Right lung (tissue), 5 donors: ENCODE results near the gene PBXIP1. TPM values are rescaled to one million over a fixed set of nuclear protein-coding genes. Genes with fewer than 3 reads are reported as not detected.
"Not testable (repeated sequence)": the region's sequence is repeated elsewhere in the genome, so short reads cannot be mapped to it uniquely, and the experiment has no call there.

Experiments
- DNase-seq, 2 donors: peaks; one replicate each; pipeline ENCODE4 v3.0.0-alpha.2; 2013
- polyA plus RNA-seq, 5 donors: library from polyadenylated mRNA; unstranded; fragments of 120-200 nt; gene quantifications; one replicate each; pipeline versions ENCODE4 v1.2.1 to v1.2.3, GENCODE V29; 2013; ENCODE audit warnings: inconsistent platforms in 1 of 5, low replicate concordance in 1 of 5; ENCODE audit not compliant: insufficient read length in 5 of 5, insufficient read depth in 1 of 5

Gene PBXIP1
- polyA plus RNA-seq, 5 donors: 62.9 to 88.3 (median 77.0) TPM

- DNase-seq: peak; percentile 97 to 98
These were observed 18.6 kb downstream of the PBXIP1 start for GRCh38 chr1:154937085-154937987.

- peak; percentile 97 to 98 for DNase-seq
These were observed 19.3 kb downstream of the PBXIP1 start, which contains the start of gene PMVK for GRCh38 chr1:154936555-154937084. TSS of gene PMVK (minus strand) at chr1:154936719. CDS start at chr1:154936685, 34 bp downstream.

DNA sequence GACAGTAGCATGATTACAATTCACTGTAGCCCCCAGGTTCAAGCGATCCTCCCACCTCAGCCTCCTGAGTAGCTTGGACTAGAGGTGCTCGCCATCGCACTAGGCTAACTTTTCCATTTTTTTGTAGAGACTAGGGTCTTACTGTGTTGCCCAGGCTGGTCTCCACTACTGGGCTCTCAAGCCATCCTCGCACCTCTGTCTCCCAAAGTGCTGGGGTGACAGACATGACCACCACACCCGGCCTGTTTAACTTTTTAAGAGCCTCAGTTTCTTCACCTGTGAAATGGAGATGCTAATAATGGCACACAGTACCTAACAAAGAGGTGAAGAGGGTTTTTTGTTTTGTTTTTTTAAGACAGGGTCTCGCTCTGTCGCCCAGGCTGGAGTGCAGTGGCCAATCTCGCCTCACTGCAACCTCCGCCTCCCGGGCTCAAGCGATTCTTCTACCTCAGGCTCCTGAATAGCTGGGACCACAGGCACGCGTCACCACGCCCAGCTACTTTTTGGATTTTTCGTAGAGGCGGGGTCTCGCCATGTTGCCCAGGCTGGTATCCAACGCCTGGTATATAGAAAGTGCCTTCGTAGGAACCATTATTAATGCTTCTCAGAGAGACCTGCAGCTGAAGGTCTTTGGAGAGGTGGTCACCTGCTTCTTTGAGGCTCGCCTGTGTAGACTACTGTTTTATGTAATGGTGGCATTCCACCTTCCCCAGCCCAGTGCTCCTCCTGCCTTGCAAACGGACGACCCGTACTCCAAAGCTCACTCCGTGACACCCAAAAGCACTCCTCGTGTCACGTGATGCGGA, 19.9 kb downstream of the PBXIP1 start:
- DNase-seq: no peak

DNA sequence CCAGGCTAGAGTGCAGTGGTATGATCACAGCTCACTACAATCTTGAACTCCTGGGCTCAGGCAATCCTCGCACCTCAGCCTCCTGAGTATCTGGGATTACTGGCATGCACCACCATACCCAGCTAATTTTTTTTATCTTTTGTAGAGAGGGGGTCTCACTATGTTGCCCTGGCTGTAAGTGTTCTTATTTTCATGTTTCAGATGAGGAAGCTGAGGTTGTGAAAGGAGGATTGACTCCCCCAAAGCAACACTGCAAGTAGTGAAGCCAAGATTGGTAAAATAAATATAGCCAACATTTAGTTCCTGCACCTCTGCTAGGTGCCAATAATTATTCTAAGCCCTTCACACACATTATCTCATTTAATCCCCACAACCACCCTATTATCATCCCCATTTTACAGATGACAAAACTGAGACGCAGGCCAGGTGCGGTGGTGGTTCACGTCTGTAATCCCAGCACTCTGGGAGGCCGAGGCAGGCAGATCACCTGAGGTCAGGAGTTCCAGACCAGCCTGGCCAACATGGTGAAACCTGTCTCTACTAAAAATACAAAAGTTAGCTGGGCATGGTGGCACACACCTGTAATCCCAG, 21.4 kb downstream of the PBXIP1 start:
- DNase-seq: no peak

GRCh38 chr1:154931940-154932487, 23.9 kb downstream of the PBXIP1 start:
- no peak for DNase-seq

DNA sequence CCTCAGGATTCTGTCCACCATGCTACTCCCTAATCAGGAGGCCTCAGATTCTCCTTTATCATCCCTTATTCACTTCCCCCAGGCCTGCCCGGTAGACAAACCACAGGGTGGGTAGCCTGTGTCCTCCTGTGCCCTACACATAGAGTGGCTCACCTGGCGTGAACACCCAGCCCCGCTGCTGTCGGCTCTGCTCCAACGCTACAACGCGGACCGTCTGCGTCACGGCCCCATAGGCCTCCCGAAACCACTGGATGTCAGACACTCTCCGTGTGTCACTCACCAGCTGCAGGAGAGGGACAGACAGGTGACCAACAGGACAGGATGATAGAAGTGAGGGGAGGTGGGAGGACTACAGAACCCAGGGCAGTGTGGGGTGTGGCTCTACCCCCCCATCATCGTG, 29.7 kb downstream of the PBXIP1 start:
- DNase-seq: no peak

DNA sequence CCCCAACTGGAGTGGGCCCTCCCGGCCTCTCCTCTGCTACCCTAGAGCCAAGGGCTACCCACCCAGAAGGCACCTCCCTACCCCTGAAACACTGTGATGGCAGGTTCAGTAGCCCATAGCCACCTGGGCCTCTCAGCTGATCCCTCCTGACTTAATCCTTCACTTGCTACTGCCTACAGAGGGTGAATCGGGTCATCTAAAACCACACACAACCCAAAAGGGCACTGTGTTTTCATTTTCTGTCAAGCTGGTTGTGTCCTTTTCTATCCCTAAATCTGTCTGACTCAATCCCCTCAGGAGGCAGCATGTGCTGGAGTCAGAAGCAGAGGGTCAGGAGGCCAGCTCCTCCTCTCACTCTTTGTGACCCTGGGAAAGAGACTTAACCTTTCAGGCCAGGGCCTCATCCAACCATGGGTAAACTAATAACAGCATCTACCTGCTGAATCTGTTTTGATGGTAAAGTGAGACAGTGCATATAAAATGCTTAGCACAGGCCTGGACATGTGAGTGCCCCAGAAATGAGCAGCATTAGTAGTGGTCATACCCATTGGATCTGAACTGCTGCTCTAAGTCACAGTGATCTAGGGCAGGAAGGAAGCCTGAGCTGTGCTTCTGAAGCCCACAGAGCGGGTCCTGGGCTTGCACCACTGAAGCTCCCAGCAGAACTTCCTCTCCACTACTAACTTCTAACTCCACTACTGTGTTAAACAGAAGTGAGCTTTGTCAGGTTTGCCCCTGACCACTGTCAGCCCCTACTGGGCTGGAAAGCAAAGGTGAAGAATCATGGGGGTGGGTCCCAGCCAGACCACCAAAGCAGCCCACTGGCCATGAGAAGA, 30.3 kb downstream of the PBXIP1 start:
- no peak for DNase-seq

- no peak for DNase-seq
These were observed 32.2 kb downstream of the PBXIP1 start for GRCh38 chr1:154923695-154924094.

DNA sequence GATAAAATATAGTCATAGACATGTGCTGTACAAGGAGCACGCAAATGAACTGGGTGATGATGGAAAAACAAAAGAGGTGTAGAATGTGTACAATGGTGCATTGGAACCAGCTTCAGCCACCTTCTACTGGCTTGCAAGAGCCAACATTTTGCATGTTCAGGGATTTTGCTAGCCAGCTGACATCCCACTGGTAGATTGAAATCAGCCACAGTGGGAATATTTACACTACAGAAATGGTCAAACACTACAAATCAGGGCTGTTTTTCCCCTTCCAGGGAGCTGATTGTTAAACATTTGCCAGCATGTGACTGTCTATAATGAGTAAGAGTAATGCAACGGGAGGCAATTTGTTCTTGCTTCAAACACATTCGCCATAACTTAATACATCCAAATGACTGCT, 42.6 kb downstream of the PBXIP1 start:
- no peak for DNase-seq

- no peak for DNase-seq
These were observed 43.1 kb downstream of the PBXIP1 start for GRCh38 chr1:154912755-154913154.

DNA sequence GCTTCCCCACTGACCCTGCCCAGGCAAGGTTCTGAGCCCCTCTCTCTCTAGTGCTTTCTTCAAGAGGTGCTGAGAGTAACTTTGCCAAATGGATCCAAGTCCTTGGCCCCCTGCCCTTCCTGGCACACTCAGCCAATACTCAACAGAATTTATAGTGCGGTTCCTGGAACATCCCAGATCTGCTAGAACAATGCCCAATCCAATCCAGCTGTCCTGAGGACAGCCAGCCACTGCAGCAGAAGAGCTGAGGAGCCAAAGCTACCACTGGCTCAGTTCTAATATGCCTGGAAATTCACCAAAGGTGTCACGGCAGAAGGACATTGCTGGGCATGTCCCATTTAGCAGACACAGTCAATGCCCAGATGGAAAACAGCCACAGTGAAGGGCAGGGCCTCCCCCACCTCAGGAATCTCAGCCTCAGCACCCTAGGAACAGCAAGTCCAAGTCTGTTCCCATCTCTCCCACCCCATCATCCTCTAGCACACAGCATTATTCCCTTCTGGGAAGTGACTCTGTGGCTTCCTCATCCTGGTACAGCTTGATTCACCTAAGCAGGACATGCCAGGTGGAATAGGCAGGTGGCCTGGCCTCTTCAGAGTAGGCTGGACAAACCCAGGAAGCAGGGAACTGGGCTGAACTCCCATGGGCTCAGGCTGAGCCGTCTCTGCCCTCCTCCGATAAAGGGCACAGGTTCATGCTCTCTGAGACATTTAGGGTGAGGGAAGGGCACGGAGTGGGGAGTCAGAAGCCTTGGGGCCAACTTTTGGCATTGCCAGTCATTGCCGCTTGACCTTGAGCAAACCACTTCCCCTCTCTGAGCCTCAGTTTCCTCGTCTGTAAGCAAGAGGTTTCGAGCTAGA, 44.0 kb downstream of the PBXIP1 start:
- no peak for DNase-seq

- DNase-seq: no peak
These were observed 45.0 kb downstream of the PBXIP1 start for GRCh38 chr1:154910851-154911250.

GRCh38 chr1:154908937-154909336, 47.0 kb downstream of the PBXIP1 start:
- DNase-seq: no peak

DNA sequence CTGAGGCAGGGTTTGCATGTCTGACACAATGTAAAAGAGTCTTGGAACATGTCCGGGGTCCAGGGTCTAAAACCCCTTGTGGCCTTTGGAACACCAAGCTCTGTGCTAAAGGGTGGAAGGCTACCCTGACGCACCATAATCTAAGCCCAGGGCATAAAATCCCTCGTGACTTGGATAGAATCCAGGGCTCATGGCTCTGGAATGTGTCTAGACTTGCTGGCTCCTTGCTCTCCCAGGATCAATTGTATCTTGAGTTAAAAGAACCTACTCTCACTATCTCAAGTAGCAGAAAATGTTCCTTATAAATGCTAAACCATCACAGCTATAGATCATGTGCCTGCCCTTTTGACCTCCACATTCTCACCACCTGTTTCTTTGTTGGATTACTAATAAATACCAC, 47.8 kb downstream of the PBXIP1 start:
- not testable (repeated sequence) for DNase-seq

GRCh38 chr1:154906621-154907081, 49.2 kb downstream of the PBXIP1 start:
- DNase-seq: no peak

DNA sequence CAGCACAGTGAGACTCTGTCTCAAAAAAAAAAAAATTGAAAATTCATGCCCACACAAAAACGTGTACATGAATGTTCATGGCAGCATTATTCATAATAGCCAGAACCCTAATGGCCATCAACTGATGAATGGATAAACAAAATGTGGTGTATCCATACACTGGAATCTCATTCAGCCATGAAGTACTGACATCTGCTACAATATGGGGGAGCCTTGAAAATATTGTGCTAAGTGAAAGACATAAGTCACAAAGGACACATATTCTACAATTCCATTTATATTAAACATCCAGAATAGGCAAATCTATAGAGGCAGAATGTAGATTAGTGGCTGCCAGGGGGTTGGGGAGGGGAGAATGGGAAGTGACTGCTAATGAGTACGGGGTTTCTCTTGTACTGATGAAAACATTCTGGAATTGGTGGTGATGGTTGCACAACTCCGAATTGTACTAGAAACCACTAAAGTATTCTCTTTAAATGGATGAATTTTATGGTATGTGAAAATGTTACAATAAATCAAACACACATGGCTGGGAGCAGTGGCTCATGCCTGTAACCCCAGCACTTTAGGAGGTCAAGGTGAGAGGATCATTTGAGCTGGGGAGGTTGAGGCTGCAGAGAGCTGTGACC, 52.8 kb downstream of the PBXIP1 start:
- no peak for DNase-seq

GRCh38 chr1:154901591-154901990, 54.3 kb downstream of the PBXIP1 start:
- DNase-seq: no peak

DNA sequence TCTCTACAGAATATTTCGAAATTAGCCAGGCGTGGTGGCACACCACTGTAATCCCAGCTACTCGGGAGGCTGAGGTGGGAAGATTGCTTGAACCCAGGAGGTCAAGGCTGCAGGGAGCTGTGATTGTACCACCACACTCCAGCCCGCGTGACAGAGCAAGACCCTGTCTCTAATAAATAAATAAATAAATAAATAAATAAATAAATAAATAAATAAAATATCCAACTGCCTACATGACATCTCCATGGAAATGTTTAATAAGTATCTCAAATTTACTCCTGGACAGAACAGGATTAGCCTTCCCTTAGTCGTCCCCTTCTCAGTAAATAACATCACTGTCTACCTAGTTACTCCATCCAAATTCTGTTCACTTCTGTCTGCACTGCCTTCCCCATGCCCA, 56.9 kb downstream of the PBXIP1 start:
- no peak for DNase-seq

DNA sequence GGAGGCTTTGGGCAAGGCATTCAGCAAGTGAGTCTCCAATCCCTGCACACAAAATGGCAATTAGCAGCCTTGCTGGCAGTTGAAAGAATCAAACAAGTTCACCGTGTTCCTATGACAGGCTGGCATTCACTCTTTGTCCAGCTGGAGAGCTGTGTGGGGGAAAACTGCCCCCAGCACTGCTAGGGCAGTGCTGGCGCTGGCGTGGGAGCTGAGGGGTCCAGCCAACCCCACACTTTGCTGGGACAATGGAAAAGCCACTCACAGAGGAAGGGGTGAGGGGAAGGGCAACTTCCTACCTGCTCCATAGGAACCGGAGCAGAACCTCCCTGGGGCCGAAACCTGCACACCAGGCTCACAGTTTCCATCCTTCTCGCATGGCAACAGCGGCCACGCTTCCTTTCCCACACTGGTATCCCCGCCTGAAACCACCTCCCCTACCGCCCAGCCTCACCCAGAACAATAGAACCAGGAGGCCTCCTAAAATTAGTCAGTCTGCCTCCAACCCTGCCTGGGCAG, 59.1 kb downstream of the PBXIP1 start:
- DNase-seq: no peak
